Glutamatergic neuron (in vitro differentiated cells): ENCODE measurements around the gene HADHA. TPM values are rescaled to one million over a fixed set of nuclear protein-coding genes. Genes with fewer than 3 reads are reported as not detected.
A peak's percentile ranks its signal among the peaks of the same experiment; 100 is the strongest.

Experiments used
- DNase-seq: peaks from one replicate; pipeline ENCODE4 v3.0.0; 2022
- H3K27ac Mint-ChIP-seq: one replicate; pipeline ENCODE4 v1.8.0; 2020; ENCODE audit warnings: mild to moderate bottlenecking, mixed read lengths, inconsistent platforms; ENCODE audit not compliant: unreplicated experiment
- H3K27me3 Mint-ChIP-seq: one replicate; pipeline ENCODE4 v1.8.0; 2020; ENCODE audit warnings: mild to moderate bottlenecking, moderate library complexity, mixed read lengths, inconsistent platforms; ENCODE audit not compliant: unreplicated experiment
- H3K36me3 Mint-ChIP-seq: one replicate; pipeline ENCODE4 v1.8.0; 2020; ENCODE audit warnings: mild to moderate bottlenecking, mixed read lengths, inconsistent platforms; ENCODE audit not compliant: unreplicated experiment
- H3K4me1 Mint-ChIP-seq: one replicate; pipeline ENCODE4 v1.8.0; 2020; ENCODE audit warnings: mild to moderate bottlenecking, low read depth, mixed read lengths, inconsistent platforms; ENCODE audit not compliant: unreplicated experiment
- H3K4me3 Mint-ChIP-seq: one replicate; pipeline ENCODE4 v1.8.0; 2020; ENCODE audit warnings: mild to moderate bottlenecking, mixed read lengths, inconsistent platforms; ENCODE audit not compliant: unreplicated experiment
- H3K9me3 Mint-ChIP-seq: one replicate; pipeline ENCODE4 v1.8.0; 2020; ENCODE audit warnings: mild to moderate bottlenecking, moderate library complexity, mixed read lengths, inconsistent platforms; ENCODE audit not compliant: unreplicated experiment
- CTCF ChIP-seq: fragments of 200-600 bp; sonication (generic); IDR thresholded peaks from one replicate; pipeline ENCODE4 v1.5.0; 2021; ENCODE audit not compliant: partially characterized antibody, unreplicated experiment
- total RNA-seq: library from RNA; stranded (reverse); fragmentation: NEBNext Ultra II Directional; extraction: Animal tissue kit (Norgen Biotek cat#: 25700); gene quantifications from one replicate; pipeline ENCODE4 v1.2.1, GENCODE V29; 2021; ENCODE audit not compliant: unreplicated experiment

Gene HADHA
- total RNA-seq, 1 donor from 2014 or later, result 89.8 TPM

DNA sequence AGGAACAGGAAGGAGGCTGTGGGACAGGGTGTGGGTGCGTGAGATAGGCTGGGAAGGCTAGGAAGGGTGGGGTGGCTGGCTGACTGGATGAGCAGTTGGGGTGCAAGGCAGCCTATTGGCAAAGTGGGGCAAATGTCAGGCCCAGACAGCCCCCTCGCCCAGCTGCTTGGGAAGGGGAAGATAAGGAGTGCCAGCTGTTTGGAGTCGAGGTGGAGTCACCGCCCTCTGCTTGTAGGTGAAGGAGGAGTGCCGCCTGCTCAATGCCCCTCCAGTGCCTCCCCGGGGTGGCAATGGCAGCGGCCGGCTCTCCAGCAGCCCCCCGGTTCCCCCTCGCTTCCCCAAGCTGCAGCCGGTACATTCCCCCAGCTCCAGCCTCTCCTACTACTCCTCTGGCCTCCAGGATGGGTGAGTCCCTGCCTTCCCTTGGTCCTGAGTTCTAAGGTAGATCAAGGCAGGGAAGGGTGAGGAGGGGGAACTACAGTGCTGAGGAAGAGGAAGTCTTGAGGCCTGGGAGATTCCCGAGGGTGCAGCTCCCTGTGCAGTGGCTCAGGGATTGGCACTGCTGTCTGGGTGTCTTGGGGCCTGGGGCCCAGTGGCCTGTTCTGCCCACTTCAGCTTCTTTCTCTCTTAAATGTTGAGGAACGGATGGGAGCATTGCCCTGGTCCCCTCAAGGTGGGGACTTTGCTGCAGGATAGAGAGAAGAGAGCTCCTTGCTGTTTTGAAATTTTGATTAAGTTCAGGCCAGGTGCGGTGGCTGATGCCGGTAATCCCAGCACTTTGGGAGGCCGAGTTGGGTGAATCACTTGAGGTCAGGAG, 58.3 kb downstream of the HADHA start:
- Mint-ChIP-seq H3K9me3 (peaks cover 8% of the 10 kb centered on the region), H3K27me3 (peaks cover 11% of the 10 kb centered on the region), H3K36me3 (peaks cover 5% of the 10 kb centered on the region), H3K4me3 (peak overlapping the region; percentile 69), H3K27ac (no peak overlapping the region), H3K4me1 (peaks cover 6% of the 10 kb centered on the region)
- DNase-seq, result no peak
- TF ChIP-seq CTCF, result no peak

GRCh38 chr2:26185304-26185928, 59.0 kb downstream of the HADHA start:
- H3K4me1 Mint-ChIP-seq, result peaks cover 11% of the 10 kb centered on the region
- peaks cover 9% of the 10 kb centered on the region for H3K9me3 Mint-ChIP-seq
- no peak overlapping the region for H3K27ac Mint-ChIP-seq
- DNase-seq, result no peak
- peak overlapping the region; percentile 69 for H3K4me3 Mint-ChIP-seq
- H3K36me3 Mint-ChIP-seq, result peaks cover 5% of the 10 kb centered on the region
- H3K27me3 Mint-ChIP-seq, result peaks cover 14% of the 10 kb centered on the region
- TF ChIP-seq CTCF, result no peak

GRCh38 chr2:26184555-26185303, 59.7 kb downstream of the HADHA start:
- DNase-seq, result peak; percentile 86
- Mint-ChIP-seq H3K27ac (no peak overlapping the region), H3K9me3 (peaks cover 10% of the 10 kb centered on the region)

DNA sequence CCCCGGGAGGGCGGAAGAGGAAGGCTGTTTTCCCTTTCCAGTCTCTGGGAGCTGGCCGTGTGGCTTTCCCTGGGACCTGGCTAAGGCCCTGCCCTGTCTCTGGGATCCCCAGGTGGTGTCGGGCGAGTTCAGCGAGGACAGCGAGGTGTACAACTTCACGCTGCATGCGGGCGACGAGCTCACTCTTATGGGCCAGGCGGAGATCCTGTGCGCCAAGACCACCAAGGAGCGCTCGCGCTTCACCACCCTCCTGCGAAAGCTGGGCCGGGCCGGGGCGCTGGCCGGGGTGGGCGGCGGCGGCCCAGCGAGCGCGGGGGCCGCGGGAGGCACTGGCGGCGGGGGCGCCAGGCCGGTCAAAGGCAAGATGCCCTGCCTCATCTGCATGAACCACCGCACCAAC, 60.3 kb downstream of the HADHA start:
- Mint-ChIP-seq H3K36me3 (peaks cover 5% of the 10 kb centered on the region), H3K27me3 (peaks cover 13% of the 10 kb centered on the region), H3K9me3 (peaks cover 10% of the 10 kb centered on the region), H3K4me3 (peak overlapping the region; percentile 68), H3K27ac (no peak overlapping the region), H3K4me1 (peaks cover 16% of the 10 kb centered on the region)
- DNase-seq, result no peak
- TF ChIP-seq CTCF, result no peak

More at GRCh38 chr2:26184555-26185303, 59.7 kb downstream of the HADHA start:
- Mint-ChIP-seq H3K36me3 (peaks cover 5% of the 10 kb centered on the region), H3K4me1 (peaks cover 16% of the 10 kb centered on the region), H3K4me3 (peak overlapping the region; percentile 69), H3K27me3 (peaks cover 14% of the 10 kb centered on the region)
- TF ChIP-seq CTCF, result peak; percentile 51
